H1 (cell line): ENCODE results near the gene SOX6. TPM values are rescaled to one million over a fixed set of nuclear protein-coding genes. Genes with fewer than 3 reads are reported as not detected.

Experiments
- CTCF ChIA-PET: fragments of 300-600 bp; sonication (Branson Sonifier 250); formaldehyde crosslinking; loops from one replicate; lab custom pipeline; 2021; ENCODE audit not compliant: partially characterized antibody; lab: Charles Lee
- POLR2A ChIA-PET: fragments of 300-600 bp; sonication (Branson Sonifier 250); formaldehyde crosslinking; loops from one replicate; lab custom pipeline; 2021; ENCODE audit warnings: inconsistent platforms; ENCODE audit not compliant: partially characterized antibody; lab: Charles Lee
- DNase-seq, 2 experiments: peaks; one replicate each; pipeline versions ENCODE4 v3.0.0 to v3.0.0-alpha.2; 2010 to 2022; ENCODE audit warnings: low spot score in 2 of 2, low read depth in 1 of 2, mixed read lengths in 1 of 2
- FAIRE-seq: peaks from 2 replicates; lab custom pipeline; 2011; peaks lifted over from hg19 to GRCh38; lab: Jason Lieb, UNC
- H2AFZ ChIP-seq: 2 replicates; pipeline ENCODE4 v1.8.1; 2012; ENCODE audit warnings: low read length, inconsistent platforms
- H2AK5ac ChIP-seq: 2 replicates; pipeline ENCODE4 v1.6.1; 2013; ENCODE audit warnings: low read depth, low read length
- H2BK120ac ChIP-seq: replicated peaks from 2 replicates; pipeline ENCODE3; 2013; ENCODE audit warnings: low read depth, low read length, inconsistent platforms
- H2BK12ac ChIP-seq: 2 replicates; pipeline ENCODE4 v1.6.1; 2013; ENCODE audit warnings: low read depth, low read length
- H2BK15ac ChIP-seq: 2 replicates; pipeline ENCODE4 v1.6.1; 2013; ENCODE audit warnings: low read length
- H2BK20ac ChIP-seq: 2 replicates; pipeline ENCODE4 v1.6.1; 2013; ENCODE audit warnings: low read length
- H2BK5ac ChIP-seq: 2 replicates; pipeline ENCODE4 v1.6.1; 2013; ENCODE audit warnings: low read depth, low read length
- H3K14ac ChIP-seq: 2 replicates; pipeline ENCODE4 v1.6.1; 2013; ENCODE audit warnings: inconsistent platforms; ENCODE audit not compliant: insufficient read length
- H3K18ac ChIP-seq: 2 replicates; pipeline ENCODE4 v1.6.1; 2013; ENCODE audit warnings: low read length; ENCODE audit errors: extremely low read depth
- H3K23ac ChIP-seq: 2 replicates; pipeline ENCODE4 v1.6.1; 2013; ENCODE audit warnings: inconsistent platforms; ENCODE audit not compliant: insufficient read length
- H3K23me2 ChIP-seq: 2 replicates; pipeline ENCODE4 v1.6.1; 2013; ENCODE audit warnings: low read depth, low read length
- H3K27ac ChIP-seq: 2 replicates; pipeline ENCODE4 v1.6.1; 2011; ENCODE audit warnings: low read depth, low read length, inconsistent platforms
- H3K27me3 ChIP-seq, 4 experiments: replicated peaks in 1 of 4; 1 replicate in 1 of 4; 2 replicates in 3 of 4; pipeline versions ENCODE4 v1.6.1 to v1.8.1; 2011 to 2013; ENCODE audit warnings: low read length in 3 of 4, mild to moderate bottlenecking in 3 of 4, inconsistent platforms in 2 of 4, mixed read lengths in 2 of 4, moderate library complexity in 1 of 4; ENCODE audit not compliant: control insufficient read depth in 3 of 4, insufficient read depth in 3 of 4; ENCODE audit errors: extremely low read depth in 1 of 4
- H3K36me3 ChIP-seq, 4 experiments: 2 replicates each; pipeline versions ENCODE4 v1.6.1 to v1.8.1; 2011 to 2013; ENCODE audit warnings: mild to moderate bottlenecking in 4 of 4, low read length in 3 of 4, moderate library complexity in 2 of 4, control low read depth in 1 of 4, inconsistent platforms in 1 of 4; ENCODE audit not compliant: insufficient read depth in 4 of 4, control insufficient read depth in 2 of 4
- H3K4ac ChIP-seq: replicated peaks from 2 replicates; pipeline ENCODE3; 2013; ENCODE audit warnings: low read length, low read depth, mixed read lengths, inconsistent platforms; ENCODE audit not compliant: insufficient read length
- H3K4me1 ChIP-seq, 4 experiments: replicated peaks in 1 of 4; 1 replicate in 1 of 4; 2 replicates in 3 of 4; pipeline versions ENCODE4 v1.6.1 to v1.8.1; 2011 to 2013; ENCODE audit warnings: low read length in 3 of 4, inconsistent platforms in 2 of 4, mixed read lengths in 1 of 4; ENCODE audit not compliant: insufficient read depth in 4 of 4, control insufficient read depth in 3 of 4
- H3K4me2 ChIP-seq, 2 experiments: 2 replicates each; pipeline versions ENCODE4 v1.6.1 to v1.8.1; 2011 to 2013; ENCODE audit warnings: low read depth in 2 of 2, low read length in 2 of 2, control low read depth in 1 of 2, inconsistent platforms in 1 of 2, mild to moderate bottlenecking in 1 of 2; ENCODE audit not compliant: insufficient read depth in 1 of 2
- H3K4me3 ChIP-seq, 4 experiments: fragments of 200-600, 300-600 bp in 1 of 4; sonication (generic), shearing (Covaris generic), sonication (Bioruptor Twin) in 1 of 4; 2 replicates each; pipeline versions ENCODE4 v1.5.1 to v1.8.1; 2011 to 2016; ENCODE audit warnings: low read length in 4 of 4, low read depth in 3 of 4, control low read depth in 2 of 4, inconsistent platforms in 2 of 4, mild to moderate bottlenecking in 2 of 4, mixed read lengths in 1 of 4, moderate library complexity in 1 of 4; ENCODE audit not compliant: insufficient read depth in 2 of 4; ENCODE audit errors: extremely low read depth in 1 of 4
- H3K56ac ChIP-seq: replicated peaks from 2 replicates; pipeline ENCODE3; 2013; ENCODE audit warnings: low read depth, mild to moderate bottlenecking, mixed read lengths, low read length, inconsistent platforms; ENCODE audit not compliant: insufficient read length
- H3K79me1 ChIP-seq: 2 replicates; pipeline ENCODE4 v1.6.1; 2013; ENCODE audit warnings: low read depth, low read length, control low read depth
- H3K79me2 ChIP-seq, 2 experiments: 2 replicates each; pipeline versions ENCODE4 v1.6.1 to v1.8.1; 2012 to 2013; ENCODE audit warnings: low read length in 2 of 2, mild to moderate bottlenecking in 2 of 2, inconsistent platforms in 1 of 2; ENCODE audit not compliant: insufficient read depth in 2 of 2, control insufficient read depth in 1 of 2
- H3K9ac ChIP-seq, 4 experiments: replicated peaks in 1 of 4; 1 replicate in 1 of 4; 2 replicates in 3 of 4; pipeline versions ENCODE4 v1.6.1 to v1.8.1; 2011 to 2013; ENCODE audit warnings: low read depth in 3 of 4, low read length in 3 of 4, control low read depth in 2 of 4, mild to moderate bottlenecking in 2 of 4, moderate library complexity in 2 of 4, inconsistent platforms in 1 of 4; ENCODE audit errors: extremely low read depth in 1 of 4
- H3K9me3 ChIP-seq, 2 experiments: 2 replicates each; pipeline versions ENCODE4 v1.6.1 to v1.8.1; 2012 to 2013; ENCODE audit warnings: mild to moderate bottlenecking in 2 of 2, moderate library complexity in 2 of 2, control low read depth in 1 of 2, inconsistent platforms in 1 of 2, low read depth in 1 of 2, low read length in 1 of 2, mixed read lengths in 1 of 2; ENCODE audit not compliant: insufficient read depth in 2 of 2
- H4K20me1 ChIP-seq, 2 experiments: replicated peaks in 1 of 2; 2 replicates each; pipeline versions ENCODE3 to v1.8.1; 2011 to 2013; ENCODE audit warnings: inconsistent platforms in 2 of 2, low read length in 2 of 2, mild to moderate bottlenecking in 1 of 2; ENCODE audit not compliant: insufficient read depth in 2 of 2, control insufficient read depth in 1 of 2
- H4K5ac ChIP-seq: 2 replicates; pipeline ENCODE4 v1.6.1; 2013; ENCODE audit warnings: low read length, low read depth, mixed read lengths, inconsistent platforms; ENCODE audit not compliant: insufficient read length
- H4K8ac ChIP-seq: 2 replicates; pipeline ENCODE4 v1.8.0; 2013; ENCODE audit warnings: mild to moderate bottlenecking, moderate library complexity, low read length, inconsistent platforms; ENCODE audit not compliant: insufficient read depth; ENCODE audit errors: extremely low read depth
- H4K91ac ChIP-seq: replicated peaks from 2 replicates; pipeline ENCODE3; 2013; ENCODE audit warnings: low read length, mixed read lengths, inconsistent platforms; ENCODE audit not compliant: insufficient read length
- CTCF ChIP-seq, 3 experiments: IDR thresholded peaks; 1 replicate in 2 of 3; 2 replicates in 1 of 3; pipeline versions ENCODE4 v1.5.1 to v1.6.1; 2011; ENCODE audit warnings: low read length in 3 of 3, mild to moderate bottlenecking in 3 of 3, inconsistent platforms in 2 of 3, low read depth in 1 of 3, moderate library complexity in 1 of 3; ENCODE audit not compliant: insufficient read depth in 1 of 3; ENCODE audit errors: control extremely low read depth in 1 of 3
- EZH2 ChIP-seq: fragments of 200-600 bp; sonication (generic); IDR thresholded peaks from 2 replicates; pipeline ENCODE4 v1.7.1; 2012; ENCODE audit warnings: low read depth, mild to moderate bottlenecking, moderate library complexity, low read length, inconsistent platforms; ENCODE audit not compliant: severe bottlenecking
- JUN ChIP-seq: IDR thresholded peaks from 2 replicates; pipeline ENCODE4 v1.6.1; 2011; ENCODE audit warnings: low read depth, mild to moderate bottlenecking, improper control_type of control experiment, low read length
- SUZ12 ChIP-seq: fragments of 200-600 bp; sonication (generic); IDR thresholded peaks from 2 replicates; pipeline ENCODE4 v1.6.1; 2012; ENCODE audit warnings: mild to moderate bottlenecking, inconsistent platforms, low read length, moderate library complexity, mixed read lengths
- polyA plus RNA-seq, 7 experiments: library from polyadenylated mRNA; depleted of rRNA in 3 of 7; stranded (reverse) in 5 of 7; unstranded in 2 of 7; fragments of >200 nt in 5 of 7; fragments of 200-250 nt in 2 of 7; gene quantifications; 1 replicate in 5 of 7; 2 replicates in 1 of 7; 4 replicates in 1 of 7; pipeline versions ENCODE4 v1.2.1 to v1.2.3, GENCODE V29; 2011 to 2013; ENCODE audit warnings: missing spikeins in 2 of 7, mixed read lengths in 2 of 7
- total RNA-seq: library from RNA; stranded (reverse); fragmentation: NEBNext Ultra II Directional; extraction: Animal tissue kit (Norgen Biotek cat#: 25700); gene quantifications from 2 replicates; pipeline ENCODE4 v1.2.1, GENCODE V29; 2021

The SOX6 gene
- total and polyA plus RNA-seq, 2 of the 8 experiments (the other 6 are each of a cell fraction or from before 2014, with no cell fraction given) = 0.09 TPM; not detected in 1

- ChIA-PET CTCF (no interaction called here), POLR2A (no interaction called here)
- no peak overlapping the region for H3K4ac ChIP-seq
- no peak overlapping the region for H4K8ac ChIP-seq
- H2BK12ac ChIP-seq = no peak overlapping the region
- no peak overlapping the region for H3K56ac ChIP-seq
- no peak overlapping the region for H2BK20ac ChIP-seq
- no peak overlapping the region for H2BK5ac ChIP-seq
- no peak for DNase-seq
- no peak overlapping the region for H3K9ac ChIP-seq
- H2BK15ac ChIP-seq = no peak overlapping the region
- H3K18ac ChIP-seq = no peak overlapping the region
- H4K91ac ChIP-seq = no peak overlapping the region
- H4K5ac ChIP-seq = no peak overlapping the region
- no peak overlapping the region for H2BK120ac ChIP-seq
- no peaks in the 10 kb centered on the region for H3K79me2 ChIP-seq
- no peak for FAIRE-seq
- no peak overlapping the region for H3K23ac ChIP-seq
- no peak overlapping the region for H2AFZ ChIP-seq
- H3K4me3 ChIP-seq = no peak overlapping the region
- H3K79me1 ChIP-seq = no peaks in the 10 kb centered on the region
- no peak overlapping the region for H3K27ac ChIP-seq
- H4K20me1 ChIP-seq = no peaks in the 10 kb centered on the region
- no peaks in the 10 kb centered on the region for H3K4me1 ChIP-seq
- no peaks in the 10 kb centered on the region for H3K36me3 ChIP-seq
- no peak overlapping the region for H3K14ac ChIP-seq
- H3K9me3 ChIP-seq = no peaks in the 10 kb centered on the region
- H3K27me3 ChIP-seq = no peaks in the 10 kb centered on the region
- H3K23me2 ChIP-seq = no peaks in the 10 kb centered on the region
- H3K4me2 ChIP-seq = no peak overlapping the region
- H2AK5ac ChIP-seq = no peak overlapping the region
- no peak for TF ChIP-seq JUN
- TF ChIP-seq CTCF (IDR thresholded peaks at IDR 0.05; ENCODE audit: control extremely low read depth in 1 of 3, insufficient read depth in 1 of 3, low read depth in 1 of 3, low read length in 3 of 3) = no peak
- TF ChIP-seq SUZ12 = no peak
- no peak for TF ChIP-seq EZH2
Observed at GRCh38 chr11:16279524-16279923, 76.8 kb downstream of the SOX6 start.
